HG02884 (cell line): ENCODE measurements around the gene PFDN6.

Experiments used
- ATAC-seq: cut with Tn5 transposase; IDR thresholded peaks from one replicate; pipeline ENCODE4 v1.9.1; 2021; ENCODE audit warnings: mild to moderate bottlenecking, moderate library complexity; ENCODE audit not compliant: unreplicated experiment

PFDN6 gene

GRCh38 chr6:33315793-33316602 lies 26.6 kb downstream of the PFDN6 start:
- ATAC-seq: no peak

GRCh38 chr6:33316603-33317418 lies 27.4 kb downstream of the PFDN6 start:
- ATAC-seq: no peak

- no peak for ATAC-seq
Observed at GRCh38 chr6:33317419-33317668, 27.9 kb downstream of the PFDN6 start.

GRCh38 chr6:33317669-33318425 lies 28.4 kb downstream of the PFDN6 start, which contains the start of gene ZBTB22:
TSS of gene ZBTB22 (minus strand) at chr6:33317744. CDS start at chr6:33316916, 828 bp downstream.
- peak; percentile 44 for ATAC-seq

GRCh38 chr6:33318426-33319073 lies 29.1 kb downstream of the PFDN6 start:
- ATAC-seq: no peak

- ATAC-seq: no peak
Observed at GRCh38 chr6:33319939-33320314, 30.5 kb downstream of the PFDN6 start.

GRCh38 chr6:33320315-33321181 lies 31.1 kb downstream of the PFDN6 start:
- no peak for ATAC-seq

GRCh38 chr6:33321227-33321626 lies 31.8 kb downstream of the PFDN6 start:
- no peak for ATAC-seq

GRCh38 chr6:33323623-33323948 lies 34.2 kb downstream of the PFDN6 start:
- no peak for ATAC-seq

- ATAC-seq: no peak
Observed at GRCh38 chr6:33324125-33324524, 34.7 kb downstream of the PFDN6 start.

GRCh38 chr6:33329058-33329457 lies 39.7 kb downstream of the PFDN6 start:
- no peak for ATAC-seq

GRCh38 chr6:33330736-33331135 lies 41.3 kb downstream of the PFDN6 start:
- no peak for ATAC-seq

- ATAC-seq: no peak
Observed at GRCh38 chr6:33333666-33334065, 44.3 kb downstream of the PFDN6 start.

GRCh38 chr6:33335916-33336315 lies 46.5 kb downstream of the PFDN6 start:
- no peak for ATAC-seq

GRCh38 chr6:33336495-33336894 lies 47.1 kb downstream of the PFDN6 start:
- ATAC-seq: no peak

GRCh38 chr6:33339193-33339592 lies 49.8 kb downstream of the PFDN6 start:
- ATAC-seq: no peak
